ENCODE data around the gene ZNF543.

- TF ChIP-seq CTCF (IDR thresholded peaks at IDR 0.05) (no peak), POLR2A (IDR thresholded peaks at IDR 0.05) (no peak)
These were observed 27.9 kb downstream of the ZNF543 start for GRCh38 chr19:57348136-57348535.
